MM.1S (cell line): Measurements from ENCODE around the gene SNTB2.

Experiments used
- DNase-seq: peaks from one replicate; pipeline ENCODE4 v3.0.0-alpha.2; 2015
- H2AFZ ChIP-seq: fragments of 300-600 bp; sonication (generic); 2 replicates; pipeline ENCODE4 v1.6.0; 2016; ENCODE audit warnings: antibody characterized with exemption, low read length
- H3F3A ChIP-seq: fragments of 300-600 bp; sonication (generic); 2 replicates; pipeline ENCODE4 v1.6.1; 2016; ENCODE audit warnings: mild to moderate bottlenecking, antibody characterized with exemption, low read length, moderate library complexity, mixed read lengths; ENCODE audit not compliant: insufficient read depth
- H3K27ac ChIP-seq: fragments of 300-600 bp; sonication (generic); 2 replicates; pipeline ENCODE4 v1.5.1; 2016; ENCODE audit warnings: mild to moderate bottlenecking, low read length
- H3K27me3 ChIP-seq: fragments of 300-600 bp; sonication (generic); replicated peaks from 2 replicates; pipeline ENCODE4 v1.6.0; 2016; ENCODE audit warnings: low read length; ENCODE audit not compliant: insufficient read depth
- H3K36me3 ChIP-seq: fragments of 300-600 bp; sonication (generic); replicated peaks from 2 replicates; pipeline ENCODE4 v1.6.1; 2016; ENCODE audit warnings: mild to moderate bottlenecking, low read length, mixed read lengths; ENCODE audit not compliant: insufficient read depth
- H3K4me1 ChIP-seq: fragments of 300-600 bp; sonication (generic); 2 replicates; pipeline ENCODE4 v1.6.1; 2016; ENCODE audit warnings: low read length, mixed read lengths
- H3K4me2 ChIP-seq: fragments of 300-600 bp; sonication (generic); 2 replicates; pipeline ENCODE4 v1.6.0; 2016; ENCODE audit warnings: low read depth, low read length
- H3K4me3 ChIP-seq: fragments of 300-600 bp; sonication (generic); 2 replicates; pipeline ENCODE4 v1.5.1; 2016; ENCODE audit warnings: low read length, mixed read lengths
- H3K79me2 ChIP-seq: fragments of 300-600 bp; sonication (generic); 2 replicates; pipeline ENCODE4 v1.6.1; 2016; ENCODE audit warnings: mixed run types, low read length, mixed read lengths
- H3K9ac ChIP-seq: fragments of 300-600 bp; sonication (generic); 2 replicates; pipeline ENCODE4 v1.6.1; 2016; ENCODE audit warnings: low read length, mixed read lengths
- H3K9me2 ChIP-seq: fragments of 300-600 bp; sonication (generic); replicated peaks from 2 replicates; pipeline ENCODE4 v1.6.1; 2016; ENCODE audit warnings: mild to moderate bottlenecking, low read length, mixed read lengths; ENCODE audit not compliant: insufficient read depth
- H3K9me3 ChIP-seq: fragments of 300-600 bp; sonication (generic); replicated peaks from 2 replicates; pipeline ENCODE4 v1.6.1; 2016; ENCODE audit warnings: mild to moderate bottlenecking, low read length, mixed read lengths; ENCODE audit not compliant: insufficient read depth
- H4K20me1 ChIP-seq: fragments of 300-600 bp; sonication (generic); 2 replicates; pipeline ENCODE4 v1.6.1; 2016; ENCODE audit warnings: mild to moderate bottlenecking, low read length, moderate library complexity, mixed read lengths; ENCODE audit not compliant: insufficient read depth
- EZH2 ChIP-seq: fragments of 300-600 bp; sonication (generic); optimal IDR thresholded peaks from 2 replicates; pipeline ENCODE3; 2017; ENCODE audit warnings: low read depth, mild to moderate bottlenecking, antibody characterized with exemption, low read length, mixed read lengths
- EZH2phosphoT487 ChIP-seq: fragments of 300-600 bp; sonication (generic); IDR thresholded peaks from 2 replicates; pipeline ENCODE4 v1.6.1; 2018; ENCODE audit warnings: antibody characterized with exemption, low read length
- TF ChIP-seq, protein P1 (sequence below): fragments of 300-600 bp; sonication (generic); IDR thresholded peaks from 2 replicates; pipeline ENCODE4 v1.5.1; 2016; ENCODE audit warnings: antibody characterized with exemption, low read length, mixed read lengths

The SNTB2 gene

DNA sequence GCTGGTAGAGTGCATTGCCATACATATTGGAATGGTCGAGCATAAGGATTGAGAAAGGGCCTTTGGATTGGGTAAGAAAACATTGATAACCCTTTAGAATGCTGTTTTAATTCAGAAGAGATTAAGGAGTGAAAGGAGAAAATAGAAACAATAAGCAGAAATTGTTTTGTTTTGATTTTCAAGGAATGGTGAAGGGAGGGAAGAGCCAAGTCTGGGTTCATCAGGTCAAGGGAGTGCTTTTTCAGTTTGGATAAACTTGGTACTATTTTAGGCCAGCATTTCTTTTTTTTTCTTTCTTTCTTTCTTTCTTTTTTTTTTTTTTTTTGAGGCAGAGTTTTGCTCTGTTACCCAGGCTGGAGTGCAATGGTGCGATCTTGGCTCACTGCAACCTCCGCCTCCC is 50.3 kb downstream of the SNTB2 start:
- Histone ChIP-seq H3K4me2 (no peak overlapping the region), H2AFZ (no peak overlapping the region), H3K79me2 (no peaks in the 10 kb centered on the region), H3K9ac (no peak overlapping the region), H3K27me3 (no peaks in the 10 kb centered on the region), H3K27ac (no peak overlapping the region), H4K20me1 (no peaks in the 10 kb centered on the region), H3K9me2 (no peaks in the 10 kb centered on the region), H3F3A (no peaks in the 10 kb centered on the region), H3K9me3 (no peaks in the 10 kb centered on the region), H3K4me1 (0 out of 2 replicates have a peak, but pooled peaks cover 5% of the 10 kb centered on the region), H3K4me3 (no peak overlapping the region), H3K36me3 (no peaks in the 10 kb centered on the region)
- no peak for DNase-seq
- TF ChIP-seq, protein P1, sequence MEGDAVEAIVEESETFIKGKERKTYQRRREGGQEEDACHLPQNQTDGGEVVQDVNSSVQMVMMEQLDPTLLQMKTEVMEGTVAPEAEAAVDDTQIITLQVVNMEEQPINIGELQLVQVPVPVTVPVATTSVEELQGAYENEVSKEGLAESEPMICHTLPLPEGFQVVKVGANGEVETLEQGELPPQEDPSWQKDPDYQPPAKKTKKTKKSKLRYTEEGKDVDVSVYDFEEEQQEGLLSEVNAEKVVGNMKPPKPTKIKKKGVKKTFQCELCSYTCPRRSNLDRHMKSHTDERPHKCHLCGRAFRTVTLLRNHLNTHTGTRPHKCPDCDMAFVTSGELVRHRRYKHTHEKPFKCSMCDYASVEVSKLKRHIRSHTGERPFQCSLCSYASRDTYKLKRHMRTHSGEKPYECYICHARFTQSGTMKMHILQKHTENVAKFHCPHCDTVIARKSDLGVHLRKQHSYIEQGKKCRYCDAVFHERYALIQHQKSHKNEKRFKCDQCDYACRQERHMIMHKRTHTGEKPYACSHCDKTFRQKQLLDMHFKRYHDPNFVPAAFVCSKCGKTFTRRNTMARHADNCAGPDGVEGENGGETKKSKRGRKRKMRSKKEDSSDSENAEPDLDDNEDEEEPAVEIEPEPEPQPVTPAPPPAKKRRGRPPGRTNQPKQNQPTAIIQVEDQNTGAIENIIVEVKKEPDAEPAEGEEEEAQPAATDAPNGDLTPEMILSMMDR, result no peak
- no peak for TF ChIP-seq EZH2
- no peak for TF ChIP-seq EZH2phosphoT487

DNA sequence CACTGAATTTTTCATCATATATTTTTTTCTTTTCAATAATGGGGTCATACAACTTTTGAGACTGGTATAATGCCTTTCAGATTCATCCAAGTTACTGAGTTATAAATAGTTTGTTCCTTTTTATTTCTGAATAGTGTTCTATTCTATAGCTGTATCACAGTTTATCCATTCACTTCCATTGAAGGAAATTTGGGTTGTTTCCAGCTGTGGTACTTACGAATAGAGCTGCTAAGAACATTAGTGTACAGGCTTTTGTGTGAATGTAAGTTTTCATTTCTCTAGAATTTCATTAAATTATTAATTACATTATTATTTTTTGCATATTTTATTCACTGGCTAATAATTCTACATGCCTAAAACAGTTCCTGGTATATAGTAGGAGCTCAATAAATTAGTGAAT is 52.9 kb downstream of the SNTB2 start:
- no peak for DNase-seq
- no peak overlapping the region for H3K27ac ChIP-seq

GRCh38 chr16:69240331-69240730 is 53.4 kb downstream of the SNTB2 start:
- Histone ChIP-seq H3K4me3 (no peak overlapping the region), H4K20me1 (no peaks in the 10 kb centered on the region)
- TF ChIP-seq EZH2 (no peak), EZH2phosphoT487 (no peak)
- TF ChIP-seq, protein P1, result no peak

More for the DNA sequence above, 52.9 kb downstream of the SNTB2 start:
- TF ChIP-seq, protein P1, result no peak
- TF ChIP-seq EZH2 (no peak), EZH2phosphoT487 (no peak)
- Histone ChIP-seq H3F3A (no peaks in the 10 kb centered on the region), H3K4me3 (no peak overlapping the region), H3K9me2 (no peaks in the 10 kb centered on the region), H3K36me3 (no peaks in the 10 kb centered on the region), H3K79me2 (no peaks in the 10 kb centered on the region), H3K9ac (no peak overlapping the region), H3K4me1 (0 out of 2 replicates have a peak, but pooled peaks cover 5% of the 10 kb centered on the region), H4K20me1 (no peaks in the 10 kb centered on the region), H3K9me3 (no peaks in the 10 kb centered on the region), H3K27me3 (no peaks in the 10 kb centered on the region), H2AFZ (no peak overlapping the region), H3K4me2 (no peak overlapping the region)

More at GRCh38 chr16:69240331-69240730, 53.4 kb downstream of the SNTB2 start:
- DNase-seq, result no peak
- Histone ChIP-seq H3K27ac (no peak overlapping the region), H3K9ac (no peak overlapping the region), H3K9me3 (no peaks in the 10 kb centered on the region), H3F3A (no peaks in the 10 kb centered on the region), H3K36me3 (no peaks in the 10 kb centered on the region), H3K4me2 (no peak overlapping the region), H3K9me2 (no peaks in the 10 kb centered on the region), H3K79me2 (no peaks in the 10 kb centered on the region), H3K27me3 (no peaks in the 10 kb centered on the region), H3K4me1 (0 out of 2 replicates have a peak, but pooled peaks cover 5% of the 10 kb centered on the region), H2AFZ (no peak overlapping the region)
